Lower lobe of right lung (tissue), 2 donors: ENCODE results near the gene ATP6AP1. TPM values are rescaled to one million over a fixed set of nuclear protein-coding genes. Genes with fewer than 3 reads are reported as not detected.

Source experiments
- ATAC-seq, 2 donors: fragments of 200-7000 bp; cut with Tn5 transposase; one replicate each; pipeline ENCODE4 v1.9.1; 2020 to 2022; ENCODE audit warnings: mild to moderate bottlenecking in 2 of 2, moderate library complexity in 2 of 2
- DNase-seq: peaks from one replicate; pipeline ENCODE4 v3.0.0-alpha.2; 2020
- H3K27ac ChIP-seq: fragments of 200-600 bp; one replicate; pipeline ENCODE4 v1.8.0; 2022
- H3K27me3 ChIP-seq: fragments of 200-600 bp; one replicate; pipeline ENCODE4 v1.8.0; 2022; ENCODE audit warnings: low read depth
- H3K36me3 ChIP-seq: fragments of 200-600 bp; one replicate; pipeline ENCODE4 v1.8.0; 2022; ENCODE audit warnings: mild to moderate bottlenecking
- H3K4me1 ChIP-seq: fragments of 200-600 bp; one replicate; pipeline ENCODE4 v1.8.0; 2022
- H3K4me3 ChIP-seq: fragments of 200-600 bp; one replicate; pipeline ENCODE4 v1.8.0; 2022; ENCODE audit warnings: mild to moderate bottlenecking
- H3K9me3 ChIP-seq: fragments of 200-600 bp; one replicate; pipeline ENCODE4 v1.8.0; 2022
- CTCF ChIP-seq: fragments of 200-600 bp; IDR thresholded peaks from one replicate; pipeline ENCODE4 v1.8.0; 2022; ENCODE audit warnings: antibody characterized with exemption, mild to moderate bottlenecking
- intact Hi-C: fragments of 100-400 bp; cut with DNase I; formaldehyde crosslinking; loops from one replicate; pipeline ENCODE4 v1.11.0; 2022
- total RNA-seq: library from RNA; stranded (reverse); fragmentation: NEBNext Ultra II Directional; extraction: Animal tissue kit (Norgen Biotek cat#: 25700); gene quantifications from one replicate; pipeline ENCODE4 v1.2.1, GENCODE V29; 2021
- donor health status: DM: no; HTN: yes; CAD: no; lungs with severe emphysema.

The ATP6AP1 gene
- total RNA-seq, 1 donor from 2014 or later, result 235 TPM

- Histone ChIP-seq H3K4me3 (no peak overlapping the region), H3K9me3 (no peaks in the 10 kb centered on the region), H3K27me3 (no peaks in the 10 kb centered on the region), H3K27ac (no peak overlapping the region), H3K4me1 (no peaks in the 10 kb centered on the region), H3K36me3 (peaks cover 58% of the 10 kb centered on the region)
- no peak for DNase-seq
- ATAC-seq, result no peak
- no peak for TF ChIP-seq CTCF
- intact Hi-C loops, result no loop called here
Observed at GRCh38 chrX:154470434-154470833, 42.0 kb downstream of the ATP6AP1 start.

GRCh38 chrX:154470914-154471568 lies 42.6 kb downstream of the ATP6AP1 start:
- no peak overlapping the region for H3K27ac ChIP-seq
- no peak for DNase-seq
- no peak for ATAC-seq
- H3K9me3 ChIP-seq, result no peaks in the 10 kb centered on the region
- no peak for TF ChIP-seq CTCF
- intact Hi-C loops, result no loop called here
- no peaks in the 10 kb centered on the region for H3K27me3 ChIP-seq
- no peak overlapping the region for H3K4me3 ChIP-seq
- H3K4me1 ChIP-seq, result no peaks in the 10 kb centered on the region
- H3K36me3 ChIP-seq, result peaks cover 52% of the 10 kb centered on the region

GRCh38 chrX:154471839-154472684 lies 43.6 kb downstream of the ATP6AP1 start:
- H3K36me3 ChIP-seq, result peaks cover 47% of the 10 kb centered on the region
- H3K4me3 ChIP-seq, result no peak overlapping the region
- no peaks in the 10 kb centered on the region for H3K4me1 ChIP-seq
- no peak for TF ChIP-seq CTCF
- intact Hi-C loops, result no loop called here
- no peaks in the 10 kb centered on the region for H3K27me3 ChIP-seq
- ATAC-seq (no peak), DNase-seq (no peak)
- H3K9me3 ChIP-seq, result no peaks in the 10 kb centered on the region
- H3K27ac ChIP-seq, result no peak overlapping the region

GRCh38 chrX:154472685-154473632 lies 44.5 kb downstream of the ATP6AP1 start:
- no peaks in the 10 kb centered on the region for H3K4me1 ChIP-seq
- DNase-seq (no peak), ATAC-seq (no peak)
- peaks cover 41% of the 10 kb centered on the region for H3K36me3 ChIP-seq
- intact Hi-C loops, result no loop called here
- H3K27me3 ChIP-seq, result no peaks in the 10 kb centered on the region
- H3K9me3 ChIP-seq, result no peaks in the 10 kb centered on the region
- no peak overlapping the region for H3K4me3 ChIP-seq
- no peak for TF ChIP-seq CTCF
- H3K27ac ChIP-seq, result no peak overlapping the region

GRCh38 chrX:154473683-154474082 lies 45.2 kb downstream of the ATP6AP1 start:
- DNase-seq, result no peak
- Histone ChIP-seq H3K36me3 (peaks cover 33% of the 10 kb centered on the region), H3K27ac (no peak overlapping the region), H3K4me3 (no peak overlapping the region), H3K4me1 (no peaks in the 10 kb centered on the region), H3K9me3 (no peaks in the 10 kb centered on the region), H3K27me3 (no peaks in the 10 kb centered on the region)
- intact Hi-C loops, result no loop called here
- no peak for ATAC-seq
- TF ChIP-seq CTCF, result no peak
